ENCODE data around the gene LRMDA.

DNA sequence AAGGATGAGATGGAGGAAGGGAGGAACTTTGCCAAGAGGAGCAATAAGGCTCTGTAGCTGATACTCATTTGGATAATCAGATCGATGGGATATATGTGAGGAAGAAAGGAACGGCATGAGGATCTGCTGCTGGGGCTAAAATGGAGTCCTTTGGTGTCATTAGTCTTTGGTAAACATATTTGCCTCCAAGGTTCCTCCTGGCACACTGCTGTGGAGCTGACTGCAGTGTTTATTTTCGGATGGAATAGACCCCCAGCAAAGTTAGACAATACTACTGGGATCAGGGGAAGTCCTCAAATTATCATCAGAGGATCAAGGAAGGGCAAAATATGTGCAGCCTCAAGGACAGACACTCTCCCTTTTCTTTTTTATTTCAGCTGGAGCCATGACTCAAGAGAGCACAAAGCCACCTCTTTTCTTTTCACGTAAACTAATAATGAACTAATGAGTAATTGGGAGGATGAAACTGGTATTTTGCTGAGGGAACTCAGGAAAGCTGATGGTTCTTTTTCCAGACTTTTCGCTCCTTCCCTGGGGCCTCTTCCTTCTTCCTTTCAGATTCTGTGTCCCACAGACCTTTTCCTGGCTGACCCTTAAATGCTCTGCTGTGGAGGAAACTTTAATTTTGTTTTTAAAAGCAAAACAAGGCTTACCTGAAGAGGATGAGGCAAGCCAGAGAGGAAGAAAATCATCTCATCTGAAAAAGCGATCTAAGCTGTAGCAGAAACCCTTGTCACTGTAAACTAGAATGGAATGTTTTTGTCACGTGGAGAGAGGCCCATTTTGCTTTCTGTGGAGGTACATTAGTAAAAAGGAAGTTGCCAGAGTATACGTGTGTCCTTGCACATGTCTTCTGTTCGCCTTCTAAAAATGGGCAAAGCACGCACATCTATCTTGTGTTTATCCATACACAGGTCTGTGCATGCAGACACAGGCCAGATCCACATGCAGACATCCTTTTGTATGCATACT lies 33.3 kb downstream of the LRMDA start:
- TF ChIP-seq, protein P1, sequence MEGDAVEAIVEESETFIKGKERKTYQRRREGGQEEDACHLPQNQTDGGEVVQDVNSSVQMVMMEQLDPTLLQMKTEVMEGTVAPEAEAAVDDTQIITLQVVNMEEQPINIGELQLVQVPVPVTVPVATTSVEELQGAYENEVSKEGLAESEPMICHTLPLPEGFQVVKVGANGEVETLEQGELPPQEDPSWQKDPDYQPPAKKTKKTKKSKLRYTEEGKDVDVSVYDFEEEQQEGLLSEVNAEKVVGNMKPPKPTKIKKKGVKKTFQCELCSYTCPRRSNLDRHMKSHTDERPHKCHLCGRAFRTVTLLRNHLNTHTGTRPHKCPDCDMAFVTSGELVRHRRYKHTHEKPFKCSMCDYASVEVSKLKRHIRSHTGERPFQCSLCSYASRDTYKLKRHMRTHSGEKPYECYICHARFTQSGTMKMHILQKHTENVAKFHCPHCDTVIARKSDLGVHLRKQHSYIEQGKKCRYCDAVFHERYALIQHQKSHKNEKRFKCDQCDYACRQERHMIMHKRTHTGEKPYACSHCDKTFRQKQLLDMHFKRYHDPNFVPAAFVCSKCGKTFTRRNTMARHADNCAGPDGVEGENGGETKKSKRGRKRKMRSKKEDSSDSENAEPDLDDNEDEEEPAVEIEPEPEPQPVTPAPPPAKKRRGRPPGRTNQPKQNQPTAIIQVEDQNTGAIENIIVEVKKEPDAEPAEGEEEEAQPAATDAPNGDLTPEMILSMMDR (IDR thresholded peaks at IDR 0.05), result no peak
- no peak for TF ChIP-seq POLR2A (IDR thresholded peaks at IDR 0.05)

Data from body of pancreas (tissue), 4 donors.